Measurements from ENCODE around the gene ZBTB14. TPM values are rescaled to one million over a fixed set of nuclear protein-coding genes. Genes with fewer than 3 reads are reported as not detected.

The ZBTB14 gene
- total RNA-seq, 2 experiments from 2014 or later, result 28.1 to 33.9 TPM

DNA sequence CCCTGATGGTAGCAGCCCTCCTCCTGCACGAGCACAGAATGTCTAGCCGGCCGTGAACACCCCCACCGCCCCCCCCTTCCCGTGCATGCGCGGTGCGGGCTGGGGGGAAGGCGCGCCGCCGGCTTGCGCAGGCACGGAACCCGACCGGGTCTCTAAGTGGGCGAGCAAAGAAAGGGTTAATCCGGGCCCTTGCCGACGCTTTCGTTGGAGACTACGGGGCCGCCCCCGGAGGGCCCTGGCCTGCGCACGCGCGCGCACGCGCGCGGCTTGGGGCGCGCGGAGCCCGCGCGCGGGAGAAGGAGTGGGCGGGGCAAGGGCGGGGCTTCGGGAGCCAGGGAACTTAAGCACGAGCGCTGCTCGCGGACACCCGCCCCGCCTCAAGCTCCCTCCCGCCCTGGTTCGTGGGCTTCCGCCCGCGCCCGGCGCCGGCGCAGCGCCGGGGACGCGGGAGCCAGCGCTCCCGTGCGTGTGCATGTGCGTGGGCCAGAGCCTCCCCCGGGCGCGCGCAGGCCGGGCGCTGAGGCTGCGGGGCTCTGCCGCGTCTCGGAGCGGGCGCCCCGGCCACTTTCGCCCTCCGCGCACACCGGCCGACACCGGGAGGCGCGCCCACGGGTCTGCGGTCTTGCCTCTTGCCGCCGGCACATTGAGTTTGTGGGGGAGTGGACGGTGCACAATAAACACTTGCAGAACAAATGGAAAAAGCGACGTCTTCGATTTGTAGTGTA is 617 bp upstream of the ZBTB14 start:
- H3K36me3 ChIP-seq (ENCODE audit: insufficient read depth, low read length), result peaks cover 23% of the 10 kb centered on the region
- no peaks in the 10 kb centered on the region for H3K9me2 ChIP-seq (ENCODE audit: insufficient read depth, low read length)
- peak overlapping the region; percentile 89 for H3K4me2 ChIP-seq (ENCODE audit: low read length)
- CTCF ChIA-PET (ENCODE audit: unreplicated experiment), result interaction anchor here (1.4 kb wide), 1 partner anchor 59 kb away, joined by 8 read pairs; no protein-coding TSS in a partner anchor
- H3K4me3 ChIP-seq (ENCODE audit: low read depth, low read length, poor library complexity, severe bottlenecking), result peak overlapping the region; percentile 86
- intact Hi-C loops (cut with micrococcal nuclease; ENCODE audit: unreplicated experiment), result loop anchor here (1.0 to 10.0 kb wide), 4 partner anchors 59 to 1381 kb away; no protein-coding TSS in a partner anchor
- TF ChIP-seq, protein P1, sequence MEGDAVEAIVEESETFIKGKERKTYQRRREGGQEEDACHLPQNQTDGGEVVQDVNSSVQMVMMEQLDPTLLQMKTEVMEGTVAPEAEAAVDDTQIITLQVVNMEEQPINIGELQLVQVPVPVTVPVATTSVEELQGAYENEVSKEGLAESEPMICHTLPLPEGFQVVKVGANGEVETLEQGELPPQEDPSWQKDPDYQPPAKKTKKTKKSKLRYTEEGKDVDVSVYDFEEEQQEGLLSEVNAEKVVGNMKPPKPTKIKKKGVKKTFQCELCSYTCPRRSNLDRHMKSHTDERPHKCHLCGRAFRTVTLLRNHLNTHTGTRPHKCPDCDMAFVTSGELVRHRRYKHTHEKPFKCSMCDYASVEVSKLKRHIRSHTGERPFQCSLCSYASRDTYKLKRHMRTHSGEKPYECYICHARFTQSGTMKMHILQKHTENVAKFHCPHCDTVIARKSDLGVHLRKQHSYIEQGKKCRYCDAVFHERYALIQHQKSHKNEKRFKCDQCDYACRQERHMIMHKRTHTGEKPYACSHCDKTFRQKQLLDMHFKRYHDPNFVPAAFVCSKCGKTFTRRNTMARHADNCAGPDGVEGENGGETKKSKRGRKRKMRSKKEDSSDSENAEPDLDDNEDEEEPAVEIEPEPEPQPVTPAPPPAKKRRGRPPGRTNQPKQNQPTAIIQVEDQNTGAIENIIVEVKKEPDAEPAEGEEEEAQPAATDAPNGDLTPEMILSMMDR (conservative IDR thresholded peaks at IDR 0.05; ENCODE audit: low read length), result no peak
- TF ChIP-seq EZH2phosphoT487 (IDR thresholded peaks at IDR 0.05; ENCODE audit: borderline replicate concordance, low read depth, low read length), result no peak
- POLR2A ChIA-PET, result interaction anchor here (0.6 to 4.8 kb wide), 8 partner anchors 8 to 96 kb away, joined by 3 to 56 read pairs (median 7); no protein-coding TSS in a partner anchor
- no peaks in the 10 kb centered on the region for H4K20me1 ChIP-seq (ENCODE audit: insufficient read depth, low read length)
- peak overlapping the region; percentile 92 for H3K27ac ChIP-seq (ENCODE audit: low read depth, low read length, poor library complexity, severe bottlenecking)
- H3K79me2 ChIP-seq (ENCODE audit: insufficient read depth, low read depth, low read length), result peaks cover 33% of the 10 kb centered on the region
- H3K9me3 ChIP-seq (ENCODE audit: low read length), result no peaks in the 10 kb centered on the region
- BruUV-seq (replicated peaks), result no TSS peak
- peak overlapping the region; percentile 84 for H2AFZ ChIP-seq (ENCODE audit: low read length)
- DNase-seq (ENCODE audit: low spot score), result peak; percentile 97
- H3K4me1 ChIP-seq (ENCODE audit: insufficient read depth, low read length, poor library complexity, severe bottlenecking), result peaks cover 43% of the 10 kb centered on the region

DNA sequence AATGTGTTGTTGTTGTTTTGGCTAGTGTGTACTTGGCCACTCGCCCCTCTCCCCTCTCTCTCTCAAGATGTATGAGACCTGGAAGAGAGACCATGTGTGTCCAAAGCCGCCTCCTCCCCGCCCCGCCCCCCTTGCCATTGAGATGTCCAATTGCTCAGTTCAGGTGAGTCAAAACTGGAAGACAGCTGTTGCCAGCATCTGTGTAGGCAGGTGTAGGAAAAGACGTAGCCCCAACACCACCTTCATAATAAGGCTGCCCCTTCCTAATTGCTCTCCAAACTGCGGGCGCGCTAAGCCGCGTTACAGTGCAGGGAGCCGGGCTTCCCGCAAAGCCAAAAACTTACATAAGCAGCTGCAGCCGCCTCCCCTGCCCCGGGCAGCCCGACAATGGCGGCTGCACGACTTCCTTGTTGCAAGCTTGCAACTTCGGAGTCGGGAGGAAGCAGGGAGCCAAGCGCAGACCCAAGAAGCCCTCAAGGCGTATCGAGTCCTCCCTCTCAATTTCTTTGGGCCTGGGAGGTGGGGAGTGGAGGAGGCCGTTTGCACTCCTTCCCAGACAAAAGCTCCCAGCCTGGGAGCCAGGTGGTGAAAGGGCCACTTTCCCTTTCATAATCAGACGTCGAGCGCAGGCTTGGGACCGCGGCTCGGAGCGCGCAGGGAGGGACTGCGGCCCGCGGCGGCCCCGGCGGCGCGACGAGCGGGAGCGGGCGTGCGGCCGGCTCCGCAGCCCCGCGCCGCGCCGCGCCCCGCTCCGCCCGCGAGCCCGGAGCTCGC is 882 bp downstream of the ZBTB14 start:
- peaks cover 56% of the 10 kb centered on the region for H3K4me1 ChIP-seq (ENCODE audit: insufficient read depth, low read length, poor library complexity, severe bottlenecking)
- no peak overlapping the region; the same call in 1 of the 2 replicates for H2AFZ ChIP-seq (ENCODE audit: low read length)
- peak overlapping the region; percentile 89 for H3K27ac ChIP-seq (ENCODE audit: low read depth, low read length, poor library complexity, severe bottlenecking)
- no TSS peak for BruUV-seq (replicated peaks)
- H4K20me1 ChIP-seq (ENCODE audit: insufficient read depth, low read length), result no peaks in the 10 kb centered on the region
- peak overlapping the region; percentile 80 for H3K4me3 ChIP-seq (ENCODE audit: low read depth, low read length, poor library complexity, severe bottlenecking)
- peaks cover 38% of the 10 kb centered on the region for H3K36me3 ChIP-seq (ENCODE audit: insufficient read depth, low read length)
- intact Hi-C loops (cut with micrococcal nuclease; ENCODE audit: unreplicated experiment), result loop anchor here (5.0 to 10.0 kb wide), 3 partner anchors 127 to 1380 kb away; no protein-coding TSS in a partner anchor
- POLR2A ChIA-PET, result interaction anchor here (0.6 to 4.8 kb wide), 12 partner anchors 10 to 1379 kb away, joined by 3 to 56 read pairs (median 4); no protein-coding TSS in a partner anchor
- H3K79me2 ChIP-seq (ENCODE audit: insufficient read depth, low read depth, low read length), result peaks cover 48% of the 10 kb centered on the region
- no peaks in the 10 kb centered on the region for H3K9me2 ChIP-seq (ENCODE audit: insufficient read depth, low read length)
- no peak for TF ChIP-seq EZH2phosphoT487 (IDR thresholded peaks at IDR 0.05; ENCODE audit: borderline replicate concordance, low read depth, low read length)
- TF ChIP-seq, protein P1 (conservative IDR thresholded peaks at IDR 0.05; ENCODE audit: low read length), result no peak
- no peaks in the 10 kb centered on the region for H3K9me3 ChIP-seq (ENCODE audit: low read length)
- peak overlapping the region; percentile 98 for H3K4me2 ChIP-seq (ENCODE audit: low read length)
- CTCF ChIA-PET (ENCODE audit: unreplicated experiment), result interaction anchor here (0.6 kb wide), 2 partner anchors 36 to 216 kb away, joined by 3 to 4 read pairs; no protein-coding TSS in a partner anchor
- peak; percentile 70 for DNase-seq (ENCODE audit: low spot score)
